HG02970 (cell line): ENCODE data around the gene APOF.
"Not testable (repeated sequence)": the region's sequence is repeated elsewhere in the genome, so short reads cannot be mapped to it uniquely, and the experiment has no call there.

Experiments used
- ATAC-seq: cut with Tn5 transposase; IDR thresholded peaks from one replicate; pipeline ENCODE4 v1.9.1; 2021; ENCODE audit warnings: mild to moderate bottlenecking, moderate library complexity, moderate number of reproducible peaks; ENCODE audit not compliant: unreplicated experiment, low FRiP score

Gene APOF, protein sequence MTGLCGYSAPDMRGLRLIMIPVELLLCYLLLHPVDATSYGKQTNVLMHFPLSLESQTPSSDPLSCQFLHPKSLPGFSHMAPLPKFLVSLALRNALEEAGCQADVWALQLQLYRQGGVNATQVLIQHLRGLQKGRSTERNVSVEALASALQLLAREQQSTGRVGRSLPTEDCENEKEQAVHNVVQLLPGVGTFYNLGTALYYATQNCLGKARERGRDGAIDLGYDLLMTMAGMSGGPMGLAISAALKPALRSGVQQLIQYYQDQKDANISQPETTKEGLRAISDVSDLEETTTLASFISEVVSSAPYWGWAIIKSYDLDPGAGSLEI

DNA sequence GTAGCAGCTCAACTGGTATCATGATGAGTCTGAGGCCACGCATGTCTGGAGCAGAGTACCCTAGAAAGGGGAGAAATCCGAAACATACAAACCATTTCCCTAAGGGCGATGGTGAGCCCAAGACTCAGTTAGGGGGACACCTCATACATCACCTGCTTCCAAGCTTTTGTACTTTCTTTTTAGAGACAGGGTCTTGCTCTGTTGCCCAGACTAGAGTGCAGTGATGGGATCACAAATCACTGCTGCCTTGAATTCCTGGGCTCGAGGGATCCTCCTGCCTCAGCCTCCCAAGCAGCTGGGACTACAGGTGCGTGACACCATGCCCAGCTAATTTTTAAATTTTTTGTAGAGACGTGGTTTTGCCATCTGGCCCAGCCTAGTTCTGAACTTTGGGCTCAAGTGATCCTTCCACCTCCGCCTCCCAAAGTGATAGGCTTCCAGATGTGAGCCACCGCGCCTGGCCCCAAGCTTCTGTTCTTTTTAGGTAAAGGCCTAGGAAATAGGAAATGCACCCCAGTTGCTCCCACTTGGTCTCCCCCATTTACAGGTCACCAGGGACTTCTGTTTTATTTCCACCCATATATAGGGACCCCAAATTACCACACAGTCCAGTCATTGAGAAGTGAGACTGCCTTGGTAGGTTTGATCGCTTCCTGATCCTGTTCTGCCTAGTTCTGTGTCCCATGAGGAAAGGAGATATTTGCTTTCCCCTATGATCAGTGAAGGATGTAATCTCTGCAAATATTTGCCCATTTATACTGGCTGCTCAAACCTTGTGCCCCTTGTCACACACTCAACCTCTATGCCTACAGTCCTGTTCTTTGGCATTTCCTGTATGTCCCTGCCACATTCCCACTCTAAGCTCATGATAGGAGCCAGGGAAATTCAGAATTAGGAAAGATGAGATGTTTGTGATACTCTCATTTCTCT is at the start of gene APOF:
Gene APOF, minus strand, starts transcription at position 728 of the 930 bp plus-strand sequence. Its CDS starts 112 bp downstream, at position 616.
- no peak for ATAC-seq

DNA sequence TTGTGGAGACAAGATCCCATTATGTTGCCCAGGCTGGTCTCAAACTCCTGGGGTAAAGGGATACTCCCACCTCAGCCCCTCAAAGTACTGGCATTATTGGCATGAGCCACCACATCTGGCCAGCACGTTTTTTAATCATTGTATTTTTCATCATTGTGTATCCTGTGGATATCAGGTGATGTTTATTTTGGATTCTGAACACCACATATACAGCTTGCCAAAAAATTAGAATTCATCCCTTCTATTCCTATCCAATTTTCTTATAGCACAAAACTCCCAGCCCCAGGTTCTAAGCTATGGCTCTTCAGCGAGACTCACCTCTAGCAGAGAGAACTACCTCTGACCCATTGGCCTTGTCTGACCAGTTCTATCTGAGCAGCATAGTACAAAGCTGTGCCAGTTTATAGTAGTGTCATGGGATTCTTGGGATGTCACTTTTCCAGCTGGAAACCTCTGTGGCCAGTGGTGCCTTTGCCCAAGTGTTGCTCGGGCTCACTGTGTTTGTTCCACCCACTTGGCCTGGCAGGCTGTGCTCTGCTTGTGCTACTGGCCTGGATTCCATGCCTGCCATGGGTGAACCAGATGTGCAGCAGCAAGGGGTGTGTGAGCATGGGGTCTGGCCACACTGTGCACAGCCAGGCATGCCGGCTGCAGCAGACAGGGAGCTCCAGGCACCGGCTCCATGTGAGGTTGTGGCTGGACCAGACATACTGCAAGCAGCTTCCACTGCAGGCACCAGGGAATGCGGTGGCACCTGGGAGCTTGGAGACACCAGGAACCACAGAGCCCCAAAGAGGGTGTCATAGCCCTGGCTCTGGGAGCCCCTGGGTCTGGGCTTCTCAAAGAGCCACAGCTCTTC is 49.4 kb upstream of the APOF start:
- ATAC-seq = no peak

DNA sequence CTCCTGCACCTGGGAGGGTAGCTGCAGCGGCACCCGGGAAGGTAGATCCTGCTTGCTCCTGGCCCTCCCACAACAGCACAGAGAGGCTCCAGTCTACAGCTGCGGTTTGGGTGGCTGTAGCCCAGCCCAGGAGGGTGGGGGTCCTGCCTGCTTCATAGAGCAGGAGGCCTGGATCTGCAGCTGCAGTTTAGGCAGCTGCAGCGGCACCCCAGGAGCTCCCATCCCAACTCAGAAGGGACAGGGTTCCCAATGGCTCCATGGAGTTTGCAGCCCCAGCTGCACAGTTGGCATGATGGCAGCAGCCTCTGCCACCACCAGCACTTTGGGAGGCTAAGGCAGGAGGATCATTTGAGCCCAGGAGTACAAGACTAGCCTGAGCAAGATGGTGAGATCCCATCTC is 48.1 kb upstream of the APOF start:
- ATAC-seq = no peak

DNA sequence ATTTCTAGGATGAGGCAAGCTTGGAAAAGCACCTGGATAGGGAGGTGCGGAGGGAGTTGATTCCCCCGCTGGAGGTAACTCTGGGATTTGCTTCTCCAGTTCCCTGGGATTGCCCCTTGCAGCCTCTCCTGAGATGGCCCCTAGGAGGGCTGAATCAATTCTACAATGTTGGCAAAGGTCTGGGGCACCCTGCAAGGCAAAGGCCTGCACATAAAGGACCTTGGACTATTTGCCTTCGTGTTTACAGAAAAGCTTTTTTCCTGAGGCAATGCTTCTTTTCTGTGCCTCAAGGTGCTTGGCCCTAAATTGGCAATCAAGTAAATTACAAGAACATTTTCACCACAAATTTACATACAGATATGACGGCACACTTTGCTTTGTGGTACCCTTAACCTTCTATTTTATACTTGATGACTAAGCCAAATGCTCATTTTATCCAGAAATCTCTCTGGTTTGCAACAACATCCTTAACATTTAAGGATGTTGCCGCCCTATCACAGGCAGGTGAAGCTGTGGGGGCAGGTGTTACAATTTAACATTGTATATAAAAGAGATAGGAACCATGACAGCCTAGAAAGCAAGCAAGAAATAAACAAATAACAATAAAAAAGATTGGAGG is 46.3 kb upstream of the APOF start:
- ATAC-seq = no peak

DNA sequence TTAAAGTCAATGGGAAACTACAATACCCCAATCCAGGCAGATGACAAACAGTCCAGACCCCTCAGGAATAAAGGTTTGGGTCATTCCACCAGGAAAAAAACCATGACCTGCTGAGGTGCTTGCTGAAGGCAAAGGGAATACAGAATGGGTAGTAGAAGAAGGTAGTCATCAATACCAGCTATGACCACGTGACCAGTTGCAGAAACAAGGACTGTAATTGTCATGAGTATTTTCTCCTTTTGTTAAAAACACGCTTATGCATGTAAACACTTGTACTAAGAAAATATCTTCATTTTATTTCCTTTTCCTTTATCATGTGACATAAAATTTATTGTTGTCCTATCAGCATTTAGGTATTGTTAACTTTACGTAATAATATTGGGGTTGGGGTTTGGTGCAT is 41.6 kb upstream of the APOF start:
- ATAC-seq = not testable (repeated sequence)

DNA sequence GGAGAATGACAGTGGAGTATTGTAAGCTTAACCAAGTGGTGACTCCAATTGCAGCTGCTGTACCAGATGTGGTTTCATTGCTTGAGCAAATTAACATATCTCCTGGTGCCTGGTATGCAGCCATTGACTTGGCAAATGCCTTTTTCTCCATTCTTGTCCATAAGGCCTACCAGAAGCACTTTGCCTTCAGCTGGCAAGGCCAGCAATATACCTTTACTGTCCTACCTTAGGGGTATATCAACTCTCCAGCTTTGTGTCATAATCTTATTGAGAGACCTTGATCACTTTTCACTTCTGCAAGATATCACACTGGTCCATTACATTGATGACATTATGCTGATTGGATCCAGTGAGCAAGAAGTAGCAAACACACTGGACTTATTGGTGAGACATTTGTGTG is 39.0 kb upstream of the APOF start:
- not testable (repeated sequence) for ATAC-seq

DNA sequence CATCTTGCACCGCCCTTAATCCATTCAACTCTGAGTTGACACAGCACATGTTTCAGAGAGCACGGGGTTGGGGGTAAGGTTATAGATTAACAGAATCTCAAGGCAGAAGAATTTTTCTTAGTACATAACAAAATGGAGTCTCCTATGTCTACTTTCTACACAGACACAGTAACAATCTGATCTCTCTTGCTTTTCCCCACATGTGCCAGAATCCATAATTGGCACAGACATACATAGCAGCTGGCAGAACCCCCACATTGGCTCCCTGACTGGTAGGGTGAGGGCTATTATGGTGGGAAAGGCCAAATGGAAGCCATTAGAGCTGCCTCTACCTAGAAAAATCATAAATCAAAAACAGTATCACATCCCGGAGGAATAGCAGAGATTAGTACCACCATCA is 38.5 kb upstream of the APOF start:
- not testable (repeated sequence) for ATAC-seq

DNA sequence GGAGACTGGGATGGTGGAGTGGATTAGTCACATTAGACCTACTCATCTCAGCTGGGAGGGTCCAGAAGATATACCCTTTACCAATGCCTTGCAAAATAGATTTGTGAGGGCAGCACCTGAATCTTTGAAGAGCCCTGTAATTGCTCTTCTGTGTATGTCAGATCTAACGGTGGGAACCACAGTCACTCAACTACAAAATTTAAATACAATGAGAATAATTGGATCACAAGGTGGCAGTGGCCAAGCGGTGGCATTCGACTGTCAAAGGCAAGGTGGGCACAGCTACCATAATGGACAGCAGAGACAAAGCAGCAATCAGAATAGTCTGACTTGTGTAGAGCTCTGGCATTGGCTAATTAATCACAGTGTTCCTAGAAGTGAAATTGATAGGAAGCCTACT is 36.8 kb upstream of the APOF start:
- ATAC-seq = not testable (repeated sequence)

DNA sequence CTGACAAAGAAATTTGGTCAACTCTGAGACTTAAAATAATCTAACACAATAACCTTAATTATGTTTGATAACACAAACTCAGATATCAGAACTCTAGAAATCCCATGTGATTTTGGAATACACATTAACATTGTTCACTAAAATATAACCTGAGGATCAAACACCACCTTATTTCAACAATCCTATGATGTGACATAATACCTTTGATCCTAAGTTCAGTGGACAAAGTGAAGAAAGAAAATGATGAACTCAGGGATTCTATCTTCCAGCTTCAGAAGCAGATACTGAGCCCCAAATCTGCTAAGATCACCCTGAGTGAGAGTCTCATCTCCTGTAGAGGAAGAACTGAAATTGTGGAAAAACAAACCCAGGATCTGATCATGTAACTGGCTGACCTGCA is 35.7 kb upstream of the APOF start:
- no peak for ATAC-seq

DNA sequence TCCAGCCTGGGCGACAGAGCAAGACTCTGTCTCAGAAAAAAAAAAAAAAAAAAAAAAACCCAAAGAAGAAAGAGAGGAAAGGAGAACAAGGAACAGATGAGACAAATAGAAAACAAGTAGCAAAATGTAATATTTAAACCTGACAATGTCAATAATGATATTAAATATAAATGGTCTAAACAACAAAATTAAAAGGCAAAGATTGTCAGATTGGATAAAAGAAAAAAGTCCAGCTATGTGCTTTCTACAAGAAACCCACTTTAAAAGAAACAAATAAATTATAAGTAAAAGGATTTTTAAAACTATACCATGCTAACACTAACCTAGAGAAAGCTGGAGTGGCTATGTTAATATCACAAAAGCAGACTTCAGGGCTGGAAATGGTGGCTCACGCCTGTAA is 29.7 kb upstream of the APOF start:
- ATAC-seq = no peak

DNA sequence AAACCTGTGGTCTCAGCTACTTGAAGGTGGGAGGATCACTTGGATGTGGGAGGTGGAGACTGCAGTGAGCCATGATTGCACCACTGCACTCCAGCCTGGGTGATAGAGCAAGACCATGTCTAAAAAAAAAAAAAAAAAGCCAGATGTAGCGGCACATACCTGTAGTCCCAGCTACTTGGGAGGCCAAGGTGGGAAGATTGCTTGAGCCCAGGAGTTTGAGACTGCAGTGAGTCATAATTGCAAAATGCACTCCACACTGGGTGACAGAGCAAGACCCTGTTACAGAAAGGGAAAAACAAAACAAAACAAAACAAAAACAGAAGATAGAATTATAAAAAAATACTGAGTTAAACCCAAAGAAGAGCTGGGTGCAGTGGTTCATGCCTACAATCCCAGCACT is 29.1 kb upstream of the APOF start:
- no peak for ATAC-seq

DNA sequence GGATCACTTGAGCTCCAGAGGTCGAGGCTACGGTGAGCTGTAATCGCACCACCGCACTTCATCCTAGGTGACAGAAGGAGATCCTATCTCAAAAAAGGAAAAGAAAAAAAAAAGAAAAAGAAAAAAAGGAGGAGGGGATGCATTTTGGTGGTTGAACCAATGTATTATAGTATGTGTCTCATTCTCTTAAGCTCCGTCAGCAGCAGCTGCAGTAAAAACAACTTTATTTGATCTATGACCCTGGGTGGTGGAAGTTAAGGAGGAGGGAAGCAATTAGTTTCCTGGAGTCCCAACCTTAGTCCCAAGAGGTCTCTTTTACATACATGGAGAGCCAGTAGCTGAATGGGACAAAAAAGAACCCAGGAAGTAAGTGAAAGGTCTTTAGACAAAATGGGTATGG is 26.8 kb upstream of the APOF start:
- no peak for ATAC-seq

DNA sequence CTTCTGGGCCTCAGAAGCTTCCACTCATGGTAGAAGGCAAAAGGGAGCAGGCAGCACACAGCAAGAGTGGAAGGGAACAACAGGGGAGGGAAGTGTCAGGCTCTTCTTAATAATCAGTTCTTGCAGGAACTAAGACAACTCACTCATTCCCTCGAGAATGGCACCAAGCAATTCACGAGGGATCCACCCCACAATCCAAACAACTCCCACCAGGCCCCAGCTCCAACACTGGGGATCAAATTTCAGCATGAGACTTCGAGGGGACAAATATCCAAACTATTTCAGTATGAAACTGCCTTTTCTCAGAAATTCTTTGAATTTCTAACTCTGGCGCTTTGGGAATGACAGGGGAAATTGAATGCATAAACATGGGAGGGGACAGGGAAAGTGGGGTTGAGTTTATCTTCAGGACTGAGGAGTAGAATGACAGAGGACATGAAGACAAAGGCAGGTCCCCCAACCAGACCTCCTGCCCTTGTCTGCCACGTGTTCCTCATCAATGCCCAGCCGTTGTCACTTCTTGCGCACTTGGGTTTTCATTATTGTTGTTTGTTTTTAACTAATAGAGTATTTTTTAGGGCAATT is 24.6 kb upstream of the APOF start:
- ATAC-seq = no peak

DNA sequence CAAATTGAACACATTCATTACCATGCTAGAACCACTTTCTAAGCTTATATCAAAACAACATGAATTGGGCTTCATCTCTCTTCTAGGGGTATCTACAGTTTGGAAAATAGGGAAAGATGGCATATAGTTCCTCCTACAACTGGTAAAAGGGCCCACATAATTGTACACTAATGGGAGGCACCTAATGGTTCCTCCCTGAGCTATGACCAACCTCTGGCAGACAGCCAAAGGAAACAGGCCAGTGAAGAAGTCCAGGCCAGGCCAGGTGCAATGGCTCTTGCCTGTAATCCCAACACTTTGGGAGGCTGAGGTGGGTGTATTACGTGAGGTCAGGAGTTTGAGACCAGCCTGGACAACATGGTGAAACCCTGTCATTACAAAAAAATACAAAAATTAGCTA is 23.2 kb upstream of the APOF start:
- no peak for ATAC-seq

DNA sequence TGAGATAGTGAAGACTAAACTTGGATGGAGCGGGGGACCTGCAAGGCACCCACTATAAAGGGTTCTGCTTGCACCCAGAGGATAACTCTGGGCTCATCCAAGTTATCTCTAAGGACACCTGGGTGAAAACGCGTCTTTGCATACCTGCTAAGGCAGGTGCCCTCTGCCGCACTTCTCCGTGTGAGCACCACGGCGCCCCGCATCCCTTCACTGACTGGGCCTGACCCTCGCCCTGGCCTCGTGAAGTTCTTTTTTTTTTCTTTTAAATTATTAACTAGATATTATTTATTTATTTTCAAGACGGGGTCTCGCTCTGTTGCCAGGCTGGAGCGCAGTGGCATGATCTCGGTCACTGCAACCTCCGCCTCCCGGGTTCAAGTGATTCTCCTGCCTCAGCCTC is 20.0 kb upstream of the APOF start:
- no peak for ATAC-seq

DNA sequence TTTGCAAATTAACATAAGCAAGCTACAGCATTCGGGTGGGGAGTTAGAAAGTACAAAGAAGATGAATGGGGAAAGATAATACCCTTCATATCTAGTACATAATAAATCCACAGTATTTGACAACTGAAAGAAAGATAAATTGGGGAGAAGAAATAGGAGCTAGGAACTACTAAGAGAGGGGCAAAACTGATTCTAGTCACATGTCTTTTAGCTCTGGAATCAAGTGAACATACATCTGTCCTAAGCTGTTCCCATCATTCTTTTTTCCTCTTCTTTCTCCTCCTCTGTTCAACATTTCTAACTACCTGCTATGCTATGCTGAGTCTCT is 15.3 kb upstream of the APOF start:
- no peak for ATAC-seq

DNA sequence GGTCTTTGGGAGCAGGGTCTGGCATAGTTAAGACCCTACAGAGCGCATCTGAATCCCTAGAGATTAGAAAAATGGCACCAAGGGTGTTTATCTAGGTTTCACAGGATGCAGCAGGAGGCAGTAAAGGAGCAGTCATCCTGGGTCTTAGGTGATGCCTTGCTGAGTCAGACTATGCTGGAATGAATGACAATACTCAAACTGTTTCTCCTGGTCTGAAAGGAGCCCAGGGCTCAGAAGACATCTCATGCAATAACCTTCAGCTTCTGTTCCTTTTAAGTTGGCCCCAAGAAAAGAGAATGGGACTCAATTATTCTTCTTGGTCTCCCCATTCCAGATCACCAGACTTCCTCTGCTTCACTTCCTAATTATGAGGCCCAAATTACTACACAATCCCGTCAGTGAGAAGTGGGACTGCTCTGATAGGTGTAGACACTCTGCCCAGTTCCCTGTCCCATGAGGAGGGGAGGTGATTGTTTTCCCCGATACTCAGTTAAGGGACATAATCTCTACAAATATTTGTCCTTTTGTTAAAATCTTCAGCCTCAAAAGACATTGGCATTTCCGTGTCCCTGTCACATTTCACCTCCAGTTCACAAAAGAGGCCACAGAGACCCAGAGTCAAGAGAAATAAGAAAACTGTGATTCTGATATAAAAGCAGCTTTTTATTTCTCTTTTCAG is 14.8 kb upstream of the APOF start:
- no peak for ATAC-seq

DNA sequence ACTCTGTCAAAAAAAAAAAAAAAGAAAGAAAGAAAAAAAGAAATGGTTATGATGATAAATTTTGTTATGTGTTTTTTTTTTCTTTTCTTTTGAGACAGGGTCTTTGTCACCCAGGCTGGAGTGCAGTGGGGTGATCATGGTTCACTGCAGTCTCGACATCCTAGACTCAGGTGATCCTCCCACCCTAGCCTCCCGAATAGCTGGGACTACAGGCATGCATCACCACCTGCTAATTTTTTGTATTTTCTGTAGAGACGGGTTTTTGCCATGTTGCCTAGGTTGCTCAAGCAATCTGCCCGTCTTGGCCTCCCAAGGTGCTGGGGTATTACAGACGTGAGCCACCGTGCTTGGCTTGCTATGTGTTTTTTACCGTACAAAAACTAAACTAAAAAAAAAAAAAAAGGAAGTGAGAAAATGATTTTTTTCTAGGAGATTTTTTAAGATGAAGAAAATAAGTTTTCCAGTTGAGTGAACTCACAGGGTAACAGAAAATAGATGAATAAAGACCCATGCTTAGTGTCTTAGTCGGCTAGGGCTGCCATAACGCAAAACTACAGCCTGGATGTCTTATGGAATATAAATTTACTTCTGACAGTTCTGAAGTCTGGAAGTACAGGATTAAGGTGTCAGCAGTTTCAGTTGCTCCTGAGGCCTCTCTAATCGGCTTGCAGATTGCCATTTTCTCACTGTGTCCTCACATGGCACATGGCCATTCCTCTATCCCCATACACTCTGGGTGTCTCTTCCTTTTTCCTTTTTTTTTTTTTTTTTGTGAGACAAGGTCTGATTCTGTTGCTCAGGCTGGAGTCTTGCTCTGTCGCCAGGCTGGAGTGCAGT is 13.2 kb upstream of the APOF start:
- no peak for ATAC-seq
